HG03175 (cell line): Measurements from ENCODE around the gene WDR88.
A peak's percentile ranks its signal among the peaks of the same experiment; 100 is the strongest.
"Not testable (repeated sequence)": the region's sequence is repeated elsewhere in the genome, so short reads cannot be mapped to it uniquely, and the experiment has no call there.

ENCODE experiments used
- ATAC-seq: cut with Tn5 transposase; IDR thresholded peaks from one replicate; pipeline ENCODE4 v1.9.1; 2021; ENCODE audit warnings: mild to moderate bottlenecking, moderate library complexity; ENCODE audit not compliant: unreplicated experiment

The WDR88 gene

DNA sequence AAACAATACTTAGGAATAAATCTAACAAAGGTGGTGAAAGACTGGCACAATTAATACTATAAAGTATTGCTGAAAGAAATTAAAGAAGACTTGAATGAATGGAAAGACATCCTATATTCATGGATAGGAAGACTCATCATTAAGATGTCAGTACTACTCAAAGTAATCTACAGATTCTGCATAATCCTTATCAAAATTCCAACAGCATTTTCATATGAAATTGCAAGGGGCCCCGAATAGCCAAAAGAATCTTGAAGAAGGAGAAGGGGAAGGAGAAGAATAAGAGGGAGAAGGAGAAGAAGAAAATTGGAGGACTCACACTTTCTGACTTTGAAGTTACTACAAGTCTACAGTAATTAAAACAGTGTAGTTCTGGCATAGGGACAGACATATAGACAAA, 36.6 kb downstream of the WDR88 start:
- no peak for ATAC-seq

DNA sequence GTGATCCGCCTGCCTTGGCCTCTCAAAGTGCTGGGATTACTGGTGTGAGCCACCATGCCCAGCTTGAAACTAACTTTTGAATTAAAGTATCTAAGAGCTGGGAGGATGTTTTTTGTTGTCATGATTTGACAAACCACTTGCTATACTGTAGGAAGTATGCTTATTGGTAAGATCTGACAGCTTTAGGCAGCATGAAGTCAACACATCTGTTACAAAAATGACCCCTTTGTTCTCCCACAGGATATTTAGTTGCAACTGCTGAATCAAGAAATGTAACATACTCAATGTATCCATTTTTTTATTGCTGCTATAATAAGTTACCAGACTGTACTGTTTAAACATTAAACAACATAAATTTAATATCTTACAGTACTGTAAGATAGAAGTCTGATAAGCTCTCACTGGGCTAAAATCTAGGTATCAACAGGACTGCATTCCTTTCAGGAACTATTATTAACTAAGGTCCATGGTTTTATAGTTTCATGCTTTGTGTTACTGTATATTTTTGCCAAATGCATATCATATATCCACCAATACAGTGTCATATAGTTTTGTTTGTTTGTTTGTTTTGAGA, 39.4 kb downstream of the WDR88 start:
- ATAC-seq, result no peak

DNA sequence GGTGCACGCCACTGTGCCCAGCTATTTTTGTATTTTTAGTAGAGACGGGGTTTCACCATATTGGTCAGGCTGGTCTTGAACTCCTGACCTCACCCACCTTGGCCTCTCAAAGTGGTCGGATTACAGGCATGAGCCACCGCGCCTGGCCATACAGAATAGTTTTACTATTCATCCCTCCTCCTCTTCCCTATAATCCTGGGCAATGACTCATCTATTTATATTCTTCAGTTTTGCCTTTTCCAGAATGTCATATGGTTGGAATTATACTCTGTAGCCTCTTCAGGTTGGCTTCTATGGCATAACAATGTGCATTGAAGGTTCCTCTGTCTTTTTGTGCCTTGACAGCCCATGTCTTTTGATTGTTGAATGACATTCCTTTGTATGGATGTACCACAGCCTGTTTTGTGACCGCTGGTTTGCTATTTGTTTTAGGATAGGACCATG, 40.0 kb downstream of the WDR88 start:
- no peak for ATAC-seq

DNA sequence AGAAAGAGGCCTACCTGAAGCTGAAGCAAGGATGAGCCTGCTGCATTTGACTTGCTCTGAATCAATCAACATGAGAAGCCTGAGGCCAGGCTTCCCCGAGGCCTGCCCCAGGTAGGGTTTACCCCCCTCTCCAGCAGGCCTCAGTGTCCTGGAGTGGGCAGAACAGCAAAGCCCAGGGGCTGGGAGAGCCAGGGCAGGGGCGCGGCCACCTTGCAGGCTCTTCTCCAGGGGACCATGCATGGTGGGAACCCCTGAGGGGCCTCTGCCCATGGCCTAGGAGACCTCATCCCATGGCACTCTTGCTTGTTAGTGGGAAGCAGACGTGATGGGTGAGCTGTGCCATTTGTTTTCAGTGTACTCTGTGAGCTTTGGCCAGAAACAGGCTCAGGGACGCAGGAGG, 42.3 kb downstream of the WDR88 start:
- no peak for ATAC-seq

DNA sequence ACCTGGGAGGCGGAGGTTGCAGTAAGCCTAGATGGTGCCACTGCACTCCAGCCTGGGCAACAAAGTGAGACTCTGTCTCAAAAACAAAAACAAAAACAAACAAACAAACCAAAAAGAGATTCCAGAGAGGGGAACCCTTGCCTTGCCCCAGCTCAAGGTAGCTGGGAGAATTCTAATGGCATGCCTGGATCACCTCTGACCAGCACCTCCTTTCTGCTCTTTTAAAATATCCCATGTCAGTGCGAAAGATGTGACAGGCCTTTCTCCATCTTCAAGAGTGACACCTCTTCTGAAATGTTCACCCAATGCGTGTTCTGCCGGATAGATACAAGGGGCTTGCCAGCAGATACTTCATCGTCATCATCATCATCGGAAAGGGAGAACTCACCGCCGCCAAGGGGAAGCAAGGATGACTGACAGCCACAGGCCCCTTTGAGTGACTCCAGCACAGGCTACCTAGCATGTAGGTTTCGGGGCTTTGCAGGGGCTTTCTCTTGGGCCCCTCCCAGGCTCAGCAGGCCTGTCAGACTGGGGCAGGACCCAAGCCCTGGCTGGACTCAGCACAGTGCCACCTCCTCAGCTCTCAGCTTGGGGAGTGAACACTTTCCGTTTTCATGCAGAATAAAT, 43.4 kb downstream of the WDR88 start:
- ATAC-seq, result no peak

DNA sequence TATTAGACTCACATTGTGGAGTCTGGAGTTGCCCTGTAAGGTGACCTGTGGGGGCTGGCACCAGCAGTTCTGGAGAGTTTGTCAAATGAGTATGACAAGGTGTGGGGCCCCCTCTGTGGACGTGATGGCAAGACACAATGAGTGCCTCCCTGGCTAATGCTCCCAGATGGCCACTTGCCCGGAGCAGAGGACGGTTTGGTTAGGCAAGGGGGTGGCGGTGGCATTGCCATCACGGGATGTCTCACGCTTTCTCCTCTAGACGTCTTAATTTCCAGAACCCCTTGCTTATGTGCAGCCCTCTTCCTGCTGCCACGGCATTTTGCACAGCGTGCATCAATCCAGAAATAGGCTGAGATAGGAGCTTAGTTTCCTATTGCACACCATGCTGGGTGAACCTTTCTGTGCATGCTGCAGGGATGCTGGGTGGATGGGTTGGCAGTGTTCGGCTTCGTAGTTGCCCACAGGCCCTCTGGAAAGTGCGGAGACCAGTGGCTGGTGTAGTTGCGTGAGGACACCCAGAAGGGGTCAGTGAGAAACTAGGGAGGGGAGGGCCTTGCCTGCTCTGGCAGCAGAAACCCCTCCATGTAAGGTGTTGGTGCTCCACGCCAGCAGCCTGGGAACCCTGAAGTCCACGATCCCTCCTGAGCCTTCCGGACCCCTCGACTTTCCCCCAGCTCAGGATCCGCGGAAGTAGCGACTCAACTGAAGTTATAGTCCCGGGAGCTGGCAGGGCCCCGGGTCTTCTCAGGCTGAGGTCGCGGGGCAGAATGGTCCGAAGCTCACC, 44.2 kb downstream of the WDR88 start:
- no peak for ATAC-seq

DNA sequence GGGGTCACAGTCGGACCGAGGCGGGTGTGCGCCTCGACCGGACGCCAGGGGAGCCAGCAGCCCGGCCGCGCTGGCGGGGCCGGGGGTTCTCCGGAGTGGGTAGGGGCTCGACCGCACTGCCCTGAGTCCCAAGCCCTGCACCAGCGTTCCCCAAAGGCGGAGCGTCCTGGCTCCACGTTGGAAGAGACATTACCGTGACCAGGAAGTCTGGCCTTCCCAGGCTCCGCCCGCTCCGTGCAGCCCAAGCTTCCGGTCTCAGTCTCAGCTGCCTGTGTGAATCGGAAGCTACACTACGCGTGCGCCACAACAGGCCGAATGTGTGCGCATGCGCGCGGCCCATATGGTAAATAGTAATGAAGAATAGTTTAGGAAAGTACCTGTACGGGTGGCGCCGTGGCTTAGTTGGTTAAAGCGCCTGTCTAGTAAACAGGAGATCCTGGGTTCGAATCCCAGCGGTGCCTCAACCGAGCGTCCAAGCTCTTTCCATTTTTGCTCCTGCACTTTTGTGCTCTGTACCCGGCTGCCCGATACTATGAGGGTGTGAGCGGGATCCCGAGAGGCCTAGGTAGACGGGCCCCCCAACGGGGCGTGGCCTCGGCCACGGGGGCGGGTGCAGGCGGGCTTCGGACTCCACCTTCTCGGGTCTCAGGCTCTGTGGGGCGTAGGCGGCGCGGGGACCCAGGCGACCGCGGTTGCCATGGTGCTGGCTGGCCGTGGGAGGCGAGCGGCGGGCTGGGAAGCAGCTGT, 44.9 kb downstream of the WDR88 start:
- peak; percentile 86 for ATAC-seq

DNA sequence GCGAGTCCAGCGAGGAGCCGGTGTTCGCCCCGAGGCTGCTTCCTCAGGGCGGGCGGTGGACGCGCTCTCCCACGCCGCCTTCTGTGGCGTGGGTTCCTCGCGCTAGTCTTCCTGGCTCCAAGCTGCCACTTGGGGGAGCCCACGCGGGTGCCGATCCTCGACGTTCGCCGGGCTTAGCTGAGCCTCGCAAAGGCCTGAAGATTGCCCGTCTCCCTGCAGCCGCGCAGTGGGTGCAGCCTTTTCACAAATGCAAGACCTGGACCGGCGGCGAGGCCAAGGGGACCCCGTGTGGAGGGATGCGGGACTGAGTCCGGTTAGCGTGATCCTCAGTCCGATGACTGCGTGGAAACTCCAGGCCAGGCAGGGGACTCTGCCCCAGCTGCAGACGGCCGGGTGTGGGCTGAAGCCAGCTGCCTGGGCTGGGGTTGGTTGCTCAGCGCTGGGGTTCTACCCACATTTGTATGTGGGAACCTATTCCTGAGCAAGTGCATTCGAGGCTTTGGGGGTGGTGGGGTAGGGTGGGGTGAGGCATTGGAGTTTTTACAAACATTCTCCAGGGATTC, 45.6 kb downstream of the WDR88 start:
- peak; percentile 21 for ATAC-seq

DNA sequence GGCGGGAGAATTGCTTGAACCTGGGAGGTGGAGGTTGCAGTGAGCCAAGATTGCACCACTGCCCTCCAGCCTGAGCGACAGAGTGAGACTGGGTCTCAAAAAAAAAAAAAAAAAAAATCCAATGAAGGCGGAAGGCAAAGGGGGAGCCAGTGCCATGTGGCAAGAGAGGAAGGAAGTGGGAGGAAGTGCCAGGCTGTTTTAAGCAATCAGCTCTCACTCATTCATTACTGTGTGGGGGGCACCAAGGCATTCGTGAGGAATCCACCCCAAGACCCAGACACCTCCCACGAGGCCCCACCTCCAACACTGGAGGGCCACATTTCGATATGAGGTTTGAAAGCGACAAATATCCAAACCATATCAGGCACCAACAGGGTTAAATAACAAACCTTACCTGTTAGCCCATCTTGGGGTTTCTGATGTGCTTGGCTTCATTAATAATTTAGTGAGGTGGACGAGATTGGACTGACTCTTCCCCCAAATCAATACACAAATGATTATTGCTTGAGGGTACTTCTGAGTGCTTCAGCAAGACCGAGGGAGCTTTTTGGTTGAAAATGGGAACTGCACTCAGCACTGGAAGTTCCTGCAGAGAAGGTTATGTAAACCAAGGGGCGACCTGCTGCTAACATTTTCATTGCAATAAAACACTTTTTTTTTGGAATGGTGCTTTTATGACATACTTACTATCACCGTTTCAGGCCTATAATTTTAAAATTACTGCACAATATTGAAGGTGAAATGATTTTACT, 54.7 kb downstream of the WDR88 start:
- no peak for ATAC-seq

DNA sequence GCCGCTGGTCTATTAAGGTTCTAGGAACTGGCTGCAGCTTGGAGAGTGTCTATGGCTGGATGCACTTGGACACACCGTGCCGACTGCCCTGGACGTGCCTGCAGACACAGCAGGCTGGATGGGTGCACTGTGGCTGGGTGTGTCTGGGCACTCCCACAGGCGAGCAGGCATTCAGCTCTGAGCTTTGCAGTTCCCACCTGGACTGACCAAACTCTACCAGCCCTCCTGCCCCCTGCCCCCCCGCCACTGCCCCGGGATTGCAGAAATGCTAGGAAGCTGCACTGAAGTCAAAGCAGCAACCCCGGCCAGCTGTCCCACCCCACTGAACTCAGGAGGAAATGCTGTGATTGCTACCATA, 55.2 kb downstream of the WDR88 start:
- ATAC-seq, result no peak

DNA sequence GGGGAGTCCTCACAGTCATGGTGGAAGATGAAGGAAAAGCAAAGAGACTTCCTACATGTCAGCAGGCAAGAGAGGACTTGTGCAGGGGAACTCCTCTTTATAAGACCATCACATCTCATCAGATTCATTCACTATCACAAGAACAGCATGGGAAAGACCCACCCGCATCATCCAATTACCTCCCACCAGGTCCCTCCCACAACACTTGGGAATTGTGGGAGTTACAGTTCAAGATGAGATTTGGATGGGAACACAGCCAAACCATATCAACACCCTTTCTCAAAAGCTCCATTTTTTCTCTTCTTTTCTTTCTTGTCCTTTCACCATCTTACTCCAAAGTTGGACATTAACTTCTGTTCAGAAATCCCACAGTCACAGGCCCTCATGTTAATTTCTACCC, 57.5 kb downstream of the WDR88 start:
- ATAC-seq, result no peak

DNA sequence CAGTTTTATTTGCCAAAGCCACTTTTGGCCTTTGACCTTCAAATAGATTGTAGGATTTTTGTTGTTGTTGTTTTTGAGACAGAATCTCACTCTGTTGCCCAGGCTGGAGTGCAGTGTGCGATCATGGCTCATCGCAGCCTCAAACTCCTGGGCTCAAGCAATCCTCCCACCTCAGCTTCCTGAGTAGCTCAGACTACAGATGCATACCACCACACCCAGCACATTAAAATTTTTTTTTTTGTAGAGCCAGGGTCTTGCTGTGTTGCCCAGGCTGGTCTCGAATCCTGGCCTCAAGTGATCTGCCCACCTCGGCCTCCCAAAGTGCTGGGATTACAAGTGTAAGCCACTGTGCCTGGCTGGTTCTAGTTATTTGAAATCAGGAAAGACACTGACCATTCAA, 59.2 kb downstream of the WDR88 start:
- not testable (repeated sequence) for ATAC-seq

DNA sequence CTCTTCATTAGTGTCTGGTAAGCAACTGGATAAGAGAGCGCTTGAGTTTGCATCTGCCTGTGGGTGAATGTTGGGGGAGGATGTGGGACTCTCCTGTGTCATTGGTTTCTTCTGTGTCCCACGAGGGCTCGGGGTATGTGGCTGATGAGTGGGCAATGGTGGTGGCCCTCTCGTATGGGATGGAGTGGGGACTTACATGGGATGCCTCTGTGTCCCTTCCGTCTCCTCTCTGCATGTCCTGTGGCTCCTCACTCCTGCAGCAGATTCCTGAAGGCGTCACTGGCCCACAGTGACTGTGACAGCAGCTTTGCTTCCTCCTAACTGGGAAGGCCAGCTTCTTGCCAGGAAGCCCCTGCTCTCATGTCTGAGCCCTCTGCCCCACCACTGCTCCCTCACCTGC, 59.6 kb downstream of the WDR88 start:
- ATAC-seq, result no peak

DNA sequence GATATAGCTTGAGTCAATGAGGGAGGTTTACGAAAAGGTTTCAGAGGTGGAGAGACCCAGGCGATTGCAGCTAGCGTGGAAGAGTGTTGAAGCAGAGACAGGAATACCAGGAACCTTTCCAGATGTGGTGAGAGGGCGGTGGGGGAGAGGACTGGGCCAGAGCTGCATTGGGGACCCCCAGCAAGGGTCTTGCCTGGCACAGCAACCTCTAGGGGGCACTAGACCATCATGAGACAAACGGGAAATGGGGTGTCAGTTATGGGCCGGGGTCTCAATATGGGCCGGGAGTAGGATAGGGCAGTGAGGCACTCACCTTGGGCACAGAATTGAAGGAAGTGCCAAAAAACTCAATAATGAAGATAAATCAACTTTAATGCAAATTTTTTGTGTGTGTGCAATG, 60.1 kb downstream of the WDR88 start:
- no peak for ATAC-seq

DNA sequence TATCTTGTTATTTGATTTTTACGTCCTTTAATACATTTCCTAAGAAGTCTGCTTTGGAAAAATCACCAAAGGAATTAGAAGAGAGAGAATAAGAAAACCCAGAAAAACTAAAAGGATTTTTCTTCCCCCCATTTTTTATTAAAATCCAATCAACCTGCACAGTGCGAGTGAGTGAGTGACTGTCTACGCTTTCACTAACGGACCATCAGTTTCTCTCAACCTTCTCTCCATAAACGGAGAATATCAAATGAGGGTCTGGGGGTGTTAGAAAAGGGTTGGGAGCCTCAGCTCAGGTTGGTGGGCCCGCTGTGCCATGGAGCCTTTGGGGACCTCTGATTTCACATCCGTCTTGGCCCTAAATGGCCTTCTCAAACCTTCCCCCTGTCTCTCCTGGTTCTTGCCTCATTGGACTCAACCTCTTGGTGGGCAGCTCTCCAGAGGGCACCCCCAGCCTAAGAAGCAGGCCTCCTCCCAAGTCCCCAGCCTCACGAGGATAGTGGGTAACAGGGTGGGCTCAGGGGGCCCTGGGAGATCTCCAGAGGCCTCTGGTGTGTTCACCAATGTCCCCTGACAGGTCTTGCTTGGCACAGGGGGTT, 61.5 kb downstream of the WDR88 start:
- no peak for ATAC-seq

DNA sequence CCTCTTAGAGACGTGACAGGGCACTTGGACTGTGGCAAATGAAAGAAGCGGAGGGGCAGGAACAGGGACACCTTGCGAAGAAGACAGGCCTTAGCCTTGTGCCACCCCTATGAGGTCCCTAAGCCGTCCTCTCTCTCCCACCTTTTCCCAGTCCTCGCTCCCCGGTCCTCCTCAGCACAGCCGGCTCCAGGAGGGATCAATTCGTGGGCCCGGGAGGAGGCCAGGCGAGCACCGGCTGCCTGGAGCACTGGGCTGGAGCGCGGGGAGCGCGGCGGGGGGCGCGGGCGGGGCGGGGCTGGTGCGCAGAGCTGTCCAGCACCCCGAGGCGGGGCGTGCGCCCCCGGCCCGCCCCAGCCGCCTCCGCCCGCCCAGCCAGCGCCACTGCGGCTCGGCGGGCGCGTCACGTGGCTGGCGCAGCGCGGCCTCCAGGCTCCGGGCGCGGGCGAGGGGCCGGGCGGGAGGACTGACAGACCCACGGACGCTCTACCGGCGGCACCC, 62.0 kb downstream of the WDR88 start, which contains the start of gene LRP3:
Gene LRP3, plus strand, starts transcription at position 466 of the 498 bp plus-strand sequence. CDS start 456 bp downstream, outside the sequence.
- no peak for ATAC-seq

DNA sequence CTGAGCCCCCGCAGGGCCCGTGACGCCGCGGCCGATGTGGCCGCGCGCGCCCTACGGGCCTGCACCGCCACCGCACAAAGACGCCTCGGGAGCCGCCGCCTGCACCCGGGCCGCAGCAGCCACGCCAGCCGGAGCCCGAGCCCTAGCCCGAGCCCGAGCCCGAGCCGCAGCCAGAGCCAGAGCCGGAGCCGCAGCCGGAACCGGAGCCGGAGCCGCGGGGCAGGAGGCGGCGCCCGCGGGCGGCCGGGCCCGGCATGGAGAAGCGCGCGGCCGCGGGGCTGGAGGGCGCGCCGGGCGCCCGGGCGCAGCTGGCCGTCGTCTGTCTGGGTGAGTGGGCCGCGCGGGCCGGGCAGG, 62.6 kb downstream of the WDR88 start:
- ATAC-seq, result no peak

DNA sequence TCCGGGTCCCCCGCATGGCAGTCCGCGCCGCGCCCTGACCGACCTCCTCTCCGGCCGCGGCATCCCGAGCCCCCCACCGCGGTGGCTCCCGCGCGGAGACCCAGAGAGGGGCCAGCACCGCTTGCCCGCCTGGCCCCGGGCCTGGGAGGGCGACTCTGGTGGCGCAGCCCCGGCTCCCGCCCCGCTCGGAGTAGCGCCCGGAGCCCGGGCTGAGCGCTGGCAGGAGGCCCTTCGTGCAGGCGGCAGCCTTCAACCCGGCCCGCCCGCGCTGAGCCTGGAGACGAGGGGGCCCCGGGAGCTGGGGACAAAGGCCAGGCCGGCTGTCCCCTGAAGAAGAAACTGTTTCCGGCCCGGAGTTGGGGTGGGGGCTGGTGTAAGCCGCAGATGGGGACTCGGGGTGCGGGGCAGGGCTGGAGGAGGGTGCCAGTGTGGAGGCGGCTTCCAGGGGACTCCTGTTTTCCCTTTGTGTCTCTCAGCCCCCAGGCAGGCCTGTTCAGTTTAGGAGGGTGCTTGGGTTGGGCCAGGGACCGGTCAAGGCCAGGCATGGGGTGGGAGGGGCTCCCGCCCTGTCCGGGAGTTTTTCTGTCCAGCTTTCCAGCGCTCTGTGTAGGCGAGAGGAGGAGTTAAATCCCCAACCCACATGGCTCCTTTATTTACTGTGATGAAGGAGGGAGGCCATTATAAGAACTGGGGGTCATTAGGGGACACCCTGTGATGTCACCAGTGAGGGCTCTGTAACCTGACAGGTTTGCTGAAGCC, 63.2 kb downstream of the WDR88 start:
- no peak for ATAC-seq

DNA sequence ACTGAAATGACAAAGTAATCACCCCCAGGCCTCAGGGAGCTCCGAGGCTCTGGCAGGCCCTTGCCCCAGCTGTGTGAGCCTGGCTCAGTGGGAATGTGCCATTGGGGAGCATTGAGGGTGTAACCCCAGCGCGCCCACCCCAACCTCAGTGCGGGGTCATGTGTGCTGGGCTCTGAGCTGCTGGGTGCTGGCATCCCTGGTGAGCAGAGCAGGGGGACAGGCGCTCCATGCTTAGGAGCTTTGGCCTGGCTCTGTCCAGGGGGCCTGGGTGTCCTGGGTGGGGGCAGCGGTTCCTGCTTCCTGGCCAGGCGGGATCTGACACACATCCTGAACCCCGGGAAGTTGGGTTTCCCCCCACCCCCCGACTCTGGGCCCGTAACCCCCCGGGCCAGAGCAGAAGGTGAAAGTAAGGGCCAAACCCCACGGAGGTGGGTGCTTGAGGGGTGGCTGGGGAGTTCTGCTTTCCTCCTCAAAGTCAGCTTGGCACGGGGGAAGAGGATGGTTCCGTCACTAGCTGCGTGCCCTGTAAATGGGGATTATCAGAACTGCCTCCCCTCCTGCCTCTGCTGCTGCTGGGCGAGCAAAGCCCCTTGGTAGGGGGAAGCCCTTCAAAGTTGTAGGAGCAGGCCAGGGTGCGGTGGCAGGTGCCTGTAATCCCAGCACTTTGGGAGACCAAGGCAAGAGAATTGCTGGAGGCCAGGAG, 63.9 kb downstream of the WDR88 start:
- no peak for ATAC-seq
